DMS 273 (cell line): ENCODE results near the gene ARFIP1.

Source experiments
- DNase-seq: peaks from one replicate; lab custom pipeline; 2025; ENCODE audit not compliant: unreplicated experiment; lab: John Stamatoyannopoulos, UW

Gene ARFIP1

DNA sequence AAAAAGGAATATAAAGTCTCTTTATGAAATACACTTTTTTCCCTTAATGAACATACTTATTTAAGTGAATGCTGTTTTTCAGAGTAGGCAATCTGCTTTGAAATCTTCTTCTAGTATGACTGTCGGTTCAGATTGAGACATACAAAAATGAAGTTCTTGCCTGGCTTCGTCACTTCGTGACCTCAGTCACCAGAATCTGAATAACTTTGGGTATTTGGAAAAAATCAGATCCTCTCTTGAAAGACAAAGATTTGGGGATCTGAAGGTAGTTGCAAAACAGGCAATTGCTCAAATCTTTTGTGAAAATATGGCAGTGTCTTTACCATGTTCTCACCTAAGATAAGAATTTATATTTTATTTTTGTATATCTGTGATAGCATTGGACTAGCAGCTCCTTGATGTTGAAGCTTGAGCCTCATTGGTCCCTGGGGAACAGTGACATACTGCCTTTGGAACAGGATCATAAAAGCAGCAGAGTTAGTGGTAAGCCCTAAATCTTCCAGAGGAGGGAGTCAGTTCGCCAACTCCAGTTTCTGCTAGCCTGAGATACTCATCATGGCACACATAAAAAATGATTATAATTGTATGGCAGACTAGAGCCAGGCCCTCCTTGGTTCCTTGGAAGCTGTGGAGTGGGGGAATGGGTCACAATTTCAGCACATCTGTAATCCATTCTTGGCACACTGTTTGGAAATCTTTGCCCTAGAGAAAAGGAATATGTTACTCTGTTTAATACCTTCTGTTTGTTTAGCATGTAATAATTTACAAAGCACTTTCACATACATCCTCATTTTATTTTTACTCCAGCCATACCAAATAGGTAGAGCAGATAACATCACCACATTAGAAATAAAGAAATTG, 5.0 kb downstream of the ARFIP1 start:
- DNase-seq, result peak; percentile 64

DNA sequence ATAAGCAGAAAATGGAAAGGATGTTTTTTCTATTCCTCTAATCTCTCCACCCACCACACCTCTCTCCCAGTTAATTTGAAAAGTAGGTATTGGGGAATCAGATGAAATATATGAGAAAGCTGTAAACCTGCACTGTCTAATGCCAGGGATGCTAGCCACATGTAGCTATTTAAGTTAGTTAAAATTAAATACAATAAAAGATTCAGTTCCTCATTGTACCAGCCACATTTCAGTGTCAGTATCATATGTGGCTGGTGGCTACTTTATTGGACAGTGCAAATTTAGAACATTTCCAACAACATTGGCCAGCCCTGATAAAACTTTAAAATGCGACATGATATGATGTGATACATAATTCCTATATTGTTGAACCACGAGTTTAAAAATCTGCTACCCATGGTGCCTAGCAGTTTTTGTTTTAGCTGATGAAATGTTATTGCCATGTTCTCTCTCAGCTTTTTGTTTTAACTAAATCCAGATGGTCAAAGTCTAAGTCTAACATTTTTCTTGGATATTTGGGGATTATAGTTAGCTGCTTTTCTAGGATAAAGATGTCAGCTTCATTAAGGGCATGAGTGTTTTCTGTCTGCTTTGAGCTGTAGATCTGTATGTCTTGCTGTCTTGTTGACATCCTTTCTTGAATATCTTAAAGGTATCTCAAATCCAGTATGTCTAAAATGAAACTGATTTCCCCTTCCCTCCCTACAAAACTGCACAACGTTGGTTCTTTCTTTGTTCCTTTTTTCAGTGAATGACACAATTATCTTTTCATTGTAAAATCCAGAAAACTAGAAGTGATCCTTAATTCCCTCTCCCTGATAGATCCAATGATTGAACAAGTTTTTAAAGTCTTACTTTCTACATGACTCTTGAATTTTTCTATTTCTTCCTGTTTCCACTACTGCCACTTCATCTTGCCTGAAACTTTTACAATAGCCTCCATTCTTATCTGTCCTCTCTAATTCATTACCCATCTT, 6.2 kb downstream of the ARFIP1 start:
- DNase-seq, result no peak

DNA sequence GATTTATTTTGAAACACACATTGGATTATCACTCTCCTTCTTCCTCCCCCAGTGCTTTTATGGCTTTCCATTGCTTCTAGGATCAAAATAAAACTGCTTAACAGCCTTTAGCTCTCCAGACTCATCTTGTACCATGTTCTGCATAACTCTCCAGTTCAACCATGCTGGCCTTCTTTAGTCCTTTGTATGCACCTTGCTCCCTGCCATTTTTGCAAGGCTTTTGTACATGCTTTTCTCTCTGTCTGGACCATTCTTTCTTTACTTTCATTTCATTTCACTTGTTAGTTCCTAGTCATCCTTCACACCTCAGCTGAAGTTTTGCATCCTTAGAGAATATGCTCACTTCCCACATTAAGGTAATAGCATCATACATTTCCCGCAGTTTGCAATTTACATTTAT, 6.9 kb downstream of the ARFIP1 start:
- DNase-seq, result no peak

DNA sequence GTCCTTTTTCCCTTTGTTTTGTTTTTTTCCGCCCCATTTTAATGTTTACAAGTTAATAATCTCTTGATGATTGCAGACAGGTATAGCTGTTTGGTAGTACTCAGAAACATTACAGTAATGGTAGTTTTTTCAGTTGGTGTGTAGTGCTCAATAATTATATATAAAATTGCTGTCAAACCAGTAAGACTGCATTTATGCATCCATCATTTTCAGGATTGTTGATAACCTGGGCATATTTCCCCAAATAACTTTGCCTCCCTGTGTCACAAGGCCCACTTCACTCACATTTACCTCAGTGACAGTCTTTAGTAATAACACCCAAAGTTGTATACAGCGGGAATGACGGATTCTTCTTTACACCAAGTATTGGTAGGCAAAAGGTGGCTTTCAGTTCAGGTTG, 16.1 kb downstream of the ARFIP1 start:
- no peak for DNase-seq

DNA sequence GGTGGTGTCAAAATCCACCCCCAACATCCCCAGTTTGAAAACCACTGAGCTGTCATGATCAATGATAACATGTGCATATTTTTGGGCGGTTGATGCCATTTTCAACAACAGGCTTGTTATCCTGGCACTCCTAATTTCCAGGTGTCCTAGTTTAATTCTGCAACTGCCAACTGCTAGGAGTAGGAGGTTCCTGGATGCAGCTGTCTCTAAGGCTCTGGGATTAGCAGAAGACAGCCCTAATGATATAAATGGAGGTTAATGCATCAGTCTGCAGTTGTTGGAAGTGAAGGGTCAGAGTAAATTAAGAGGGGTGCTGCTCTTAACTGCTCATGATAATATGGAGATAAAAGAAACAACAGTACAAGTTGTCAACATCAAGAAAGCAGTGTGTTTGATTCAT, 23.8 kb downstream of the ARFIP1 start:
- DNase-seq, result no peak

DNA sequence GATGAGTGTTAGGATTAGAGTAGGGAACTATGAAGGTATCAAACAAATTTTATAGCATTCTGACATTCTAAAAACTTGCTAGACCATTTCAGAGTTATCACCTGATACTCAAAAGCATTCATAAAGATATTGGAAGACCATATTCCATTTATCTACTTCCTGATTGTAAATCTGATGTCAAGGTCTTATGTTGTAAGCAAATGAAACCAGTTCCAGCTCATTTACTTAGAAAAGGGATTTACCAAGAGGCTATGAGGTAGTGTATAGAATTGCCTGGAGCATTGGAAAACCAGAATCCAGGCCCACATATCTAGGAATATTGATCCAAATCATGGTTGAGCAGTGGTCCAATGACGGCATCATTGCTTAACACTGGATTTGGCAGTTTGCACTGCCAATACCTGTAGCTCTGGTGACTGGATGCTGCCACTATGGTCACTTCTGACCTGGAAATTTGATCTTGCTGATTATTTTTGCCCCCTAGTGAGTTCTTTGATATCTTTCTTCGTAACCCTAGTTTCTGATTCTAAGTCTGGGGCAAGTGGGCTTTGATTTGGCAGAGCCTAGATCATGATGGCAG, 25.4 kb downstream of the ARFIP1 start:
- DNase-seq, result no peak

DNA sequence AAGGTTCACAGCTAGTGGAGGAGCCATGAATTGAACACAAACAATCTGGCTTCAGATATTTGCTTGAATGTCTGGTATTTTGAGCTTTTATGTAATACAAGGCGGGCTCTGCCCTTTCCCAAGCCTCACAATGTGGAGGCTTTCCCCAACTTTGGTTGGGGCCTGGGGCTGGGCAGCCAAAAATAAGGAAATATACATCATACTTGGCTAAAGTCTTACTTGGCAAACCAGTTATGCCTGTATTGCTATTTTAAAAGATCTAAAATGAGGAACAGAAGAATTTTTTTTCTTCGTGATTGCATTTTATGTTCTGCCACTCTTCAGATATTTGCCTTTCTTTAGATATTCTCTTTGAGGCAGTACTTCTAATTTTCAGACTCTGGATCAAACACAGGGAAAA, 26.1 kb downstream of the ARFIP1 start:
- no peak for DNase-seq

DNA sequence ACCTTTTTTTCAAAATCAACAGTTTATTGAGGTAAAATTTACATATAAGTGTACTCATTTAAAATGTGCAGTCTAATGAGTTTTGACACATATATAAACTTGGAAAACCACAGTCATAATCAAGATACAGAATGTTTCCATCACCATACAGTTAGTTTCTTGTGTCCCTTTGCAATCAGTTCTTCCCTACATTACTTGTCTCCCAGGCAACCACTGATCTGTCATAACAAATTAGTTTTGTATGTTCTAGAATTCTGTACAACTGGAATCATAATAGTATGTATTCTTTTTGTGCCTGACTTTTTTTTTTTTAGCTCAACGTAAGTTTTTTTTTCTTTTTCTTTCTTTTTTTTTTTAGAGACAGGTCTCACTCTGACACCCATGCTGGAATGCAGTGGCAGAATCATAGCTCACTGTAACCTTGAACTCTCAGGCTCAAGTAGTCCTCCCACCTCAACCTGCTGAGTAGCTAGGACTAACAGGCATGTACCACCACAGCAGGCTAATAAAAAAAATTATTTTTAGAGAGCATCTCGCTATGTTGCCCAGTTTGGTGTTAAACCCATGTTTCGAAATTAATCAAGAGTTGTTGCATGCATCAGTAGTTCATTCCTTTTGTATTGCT, 26.9 kb downstream of the ARFIP1 start:
- DNase-seq, result no peak

DNA sequence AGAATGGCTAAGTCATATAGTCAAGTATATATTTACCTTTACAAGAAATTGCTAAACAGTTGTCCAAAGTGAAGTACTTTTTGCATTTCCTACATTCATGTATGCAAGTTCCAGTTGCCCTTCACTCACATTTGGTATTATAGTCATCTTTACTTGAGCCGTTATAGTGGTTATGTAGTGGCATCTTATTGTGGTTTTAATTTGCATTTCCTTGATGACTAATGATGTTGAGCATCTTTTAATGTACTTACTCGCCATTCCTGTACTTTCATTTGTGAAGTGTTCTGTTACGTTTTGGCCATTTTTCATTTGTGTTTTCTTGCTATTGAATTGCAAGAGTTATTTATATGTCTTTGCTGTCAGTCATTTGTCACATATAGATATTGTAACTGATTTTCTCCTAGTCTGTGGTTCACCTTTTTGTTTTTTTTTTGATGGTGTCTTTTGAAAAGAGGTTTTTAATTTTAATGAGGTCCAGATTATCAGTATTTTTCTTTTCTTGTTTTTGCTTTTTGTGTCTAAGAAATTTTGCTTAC, 27.6 kb downstream of the ARFIP1 start:
- no peak for DNase-seq

DNA sequence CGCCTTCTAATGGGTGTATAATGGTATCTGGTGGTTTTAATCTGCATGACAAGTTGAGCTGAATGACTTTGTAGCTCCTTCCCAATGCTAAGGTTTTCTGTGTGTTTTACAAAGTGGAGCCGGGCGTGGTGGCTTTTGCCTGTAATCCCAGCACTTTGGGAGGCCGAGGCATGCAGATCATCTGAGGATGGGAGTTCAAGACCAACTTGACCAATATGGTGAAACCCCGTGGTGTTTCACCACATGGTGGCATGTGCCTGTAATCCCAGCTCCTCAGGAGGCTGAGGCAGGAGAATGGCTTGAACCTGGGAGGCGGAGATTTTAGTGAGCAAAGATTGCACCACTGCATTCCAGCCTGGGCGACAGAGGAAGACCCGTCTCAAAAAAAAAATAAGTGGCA, 28.9 kb downstream of the ARFIP1 start:
- no peak for DNase-seq

DNA sequence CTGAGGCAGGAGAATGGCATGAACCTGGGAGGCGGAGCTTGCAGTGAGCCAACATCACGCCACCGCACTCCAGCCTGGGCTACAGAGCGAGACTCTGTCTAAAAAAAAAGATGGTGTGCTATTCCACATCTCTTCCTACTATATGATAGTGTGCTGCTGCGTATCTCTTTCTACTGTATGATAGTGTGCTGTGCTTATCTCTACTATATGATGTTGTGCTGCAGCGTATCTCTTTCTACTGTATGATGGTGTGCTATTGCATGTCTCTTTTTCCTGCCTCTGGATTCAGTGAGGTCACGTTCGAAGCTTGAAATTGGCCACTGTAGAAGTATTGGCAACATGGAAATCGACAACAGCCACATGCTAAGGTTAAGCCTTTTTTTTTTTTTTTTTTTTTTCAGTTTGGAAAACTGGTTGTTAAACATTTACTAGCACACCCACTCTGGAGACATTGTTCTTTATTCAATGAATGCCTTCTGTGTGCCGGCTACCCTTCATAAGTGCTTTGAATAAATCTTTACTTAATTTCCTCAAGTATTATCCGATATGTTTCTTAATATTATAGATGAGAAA, 31.0 kb downstream of the ARFIP1 start:
- DNase-seq, result no peak

DNA sequence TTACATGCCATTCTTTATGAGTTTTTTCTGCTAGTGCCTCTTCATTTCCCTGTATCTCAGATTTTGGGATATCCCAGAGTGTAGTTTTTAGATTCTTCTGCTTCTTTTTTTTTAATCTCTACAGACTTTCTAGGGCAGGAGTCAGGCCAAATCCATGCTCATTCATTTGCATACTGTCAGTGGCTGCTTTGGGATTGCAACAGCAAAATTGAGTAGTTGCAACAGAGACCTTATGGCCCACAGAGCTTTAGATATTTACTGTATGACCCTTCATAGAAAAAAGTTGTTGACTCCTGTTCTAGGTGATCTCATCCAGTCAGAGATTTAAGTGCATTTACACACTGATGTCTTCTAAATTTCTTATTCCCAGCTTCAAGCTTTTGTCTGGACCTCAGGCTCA, 35.3 kb downstream of the ARFIP1 start:
- no peak for DNase-seq

DNA sequence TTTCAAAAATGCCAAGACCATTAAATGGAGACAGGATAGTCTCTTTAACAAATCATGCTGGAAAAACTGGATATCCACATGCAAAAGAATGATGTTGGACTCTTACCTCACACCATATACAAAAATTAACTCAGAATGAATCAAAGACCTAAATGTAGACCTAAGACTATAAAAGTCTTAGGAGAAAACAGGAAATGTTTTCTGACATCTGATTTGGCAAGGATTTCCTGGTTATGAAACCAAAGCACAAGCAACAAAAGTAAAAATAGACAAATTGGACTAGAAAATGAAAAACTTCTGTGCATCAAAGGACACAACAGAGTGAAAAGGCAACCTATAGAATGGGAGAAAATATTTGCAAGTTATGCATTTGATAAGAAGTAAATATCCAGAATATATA, 37.6 kb downstream of the ARFIP1 start:
- no peak for DNase-seq

DNA sequence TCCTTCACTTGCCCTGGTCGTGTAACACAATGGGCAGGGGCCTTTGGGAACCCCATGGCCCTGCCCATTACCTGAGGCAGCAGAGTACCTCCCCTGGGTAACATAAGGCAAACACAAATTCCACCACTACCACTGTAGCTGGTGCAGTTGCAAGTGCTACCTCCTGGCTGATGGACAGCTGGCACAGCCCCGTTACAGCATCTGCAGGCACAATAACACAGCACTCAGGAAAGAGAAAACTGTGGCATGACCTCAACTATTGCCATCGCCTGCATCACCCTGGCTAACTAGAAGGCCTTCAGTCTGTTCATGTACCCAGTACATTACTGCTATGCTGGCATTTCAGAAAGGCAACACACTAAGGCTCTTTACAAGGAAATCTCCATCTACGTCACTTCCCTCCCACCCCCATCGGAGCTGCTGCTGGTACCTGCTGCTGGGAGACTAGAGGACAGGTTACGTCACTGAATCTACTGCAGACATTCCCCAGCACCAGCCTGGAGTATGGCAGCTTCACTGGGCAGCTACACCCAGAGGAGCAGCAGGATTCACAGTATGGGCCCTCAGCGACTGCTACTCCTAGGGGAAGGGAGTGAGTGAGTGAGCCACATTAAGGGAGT, 39.4 kb downstream of the ARFIP1 start:
- no peak for DNase-seq

DNA sequence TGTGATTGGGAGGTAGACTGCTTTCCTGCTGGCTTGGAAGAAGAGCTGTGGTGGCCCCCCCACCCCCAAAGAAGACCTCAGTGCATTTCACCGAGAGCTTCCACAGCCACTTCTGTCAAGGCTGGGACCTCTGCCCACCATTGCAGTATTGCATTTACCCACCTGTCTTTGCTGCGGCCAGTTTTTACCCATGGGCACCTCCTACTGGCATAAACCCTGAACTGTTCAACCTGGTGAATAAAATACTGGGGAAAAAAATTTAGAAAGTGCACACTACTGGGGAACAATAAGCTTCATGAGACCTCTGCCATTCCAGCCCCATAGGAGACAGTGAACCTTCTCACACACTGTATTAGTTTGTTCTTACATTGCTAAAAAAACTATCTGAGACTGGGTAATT, 40.3 kb downstream of the ARFIP1 start:
- no peak for DNase-seq

DNA sequence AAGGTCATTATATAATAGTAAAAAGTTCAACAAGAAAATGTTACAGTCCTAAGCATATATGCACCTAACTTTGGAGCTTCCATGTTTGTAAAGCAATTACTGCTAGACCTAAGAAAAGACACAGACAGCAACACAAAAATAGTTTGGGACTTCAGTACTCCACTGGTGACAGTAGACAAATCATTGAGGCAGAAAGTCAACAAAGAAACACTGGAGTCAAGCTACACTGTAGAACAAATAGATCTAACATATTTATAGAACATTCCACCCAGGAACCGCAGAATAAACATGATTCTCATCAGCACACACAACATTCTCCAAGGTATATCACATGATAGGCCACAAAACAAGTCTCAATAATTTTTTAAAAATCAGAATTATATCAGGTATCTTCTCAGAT, 42.6 kb downstream of the ARFIP1 start:
- no peak for DNase-seq

DNA sequence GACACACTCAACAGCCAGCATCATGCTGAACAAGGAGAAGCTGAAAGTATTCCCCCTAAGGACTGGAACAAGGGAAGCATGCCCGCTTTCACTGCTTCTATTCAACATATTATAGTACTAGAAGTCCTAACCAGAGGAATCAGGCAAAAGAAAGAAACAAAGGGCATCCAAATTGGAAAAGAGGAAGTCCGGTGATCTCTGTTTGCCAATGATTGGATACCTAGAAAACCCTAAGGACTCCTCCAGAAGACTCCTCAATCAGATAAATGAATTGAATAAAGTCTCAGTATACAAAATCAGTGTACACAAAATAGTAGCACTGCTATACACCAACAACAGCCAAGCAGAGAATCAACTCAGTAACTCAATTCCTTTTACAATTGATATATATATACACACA, 44.8 kb downstream of the ARFIP1 start:
- no peak for DNase-seq

DNA sequence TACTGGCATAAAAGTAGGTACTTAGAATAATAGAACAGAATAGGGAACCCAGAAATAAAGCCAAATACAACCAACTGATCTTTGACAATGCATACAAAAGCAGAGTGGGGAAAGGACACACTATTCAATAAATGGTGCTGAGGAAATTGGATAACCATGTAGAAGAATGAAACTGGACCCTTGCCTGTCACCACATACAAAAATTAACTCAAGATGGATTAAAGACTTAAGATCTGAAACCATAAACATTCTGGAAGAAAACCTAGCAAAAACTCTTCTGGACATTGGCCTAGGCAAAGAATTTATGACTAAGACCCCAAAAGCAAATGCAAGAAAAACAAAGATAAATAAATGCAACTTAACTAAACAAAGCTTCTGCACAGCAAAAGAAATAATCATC, 45.6 kb downstream of the ARFIP1 start:
- no peak for DNase-seq

DNA sequence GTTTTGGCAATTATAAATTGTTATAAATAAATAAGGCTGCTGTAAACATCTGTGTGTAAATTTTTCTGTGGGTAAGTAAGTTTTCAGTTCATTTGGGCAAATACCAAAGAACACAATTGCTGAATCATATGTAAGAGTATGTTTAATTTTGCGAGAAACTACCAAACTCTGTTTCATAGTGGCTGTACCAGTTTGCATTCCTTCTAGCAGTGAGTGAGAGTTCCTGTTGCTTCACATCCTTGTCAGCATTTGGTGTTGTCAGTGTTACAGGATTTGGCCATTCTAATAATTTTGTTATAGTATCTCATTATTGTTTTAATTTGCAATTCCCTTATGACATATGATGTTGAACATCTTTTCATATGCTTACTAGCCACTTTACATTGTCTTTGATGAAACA, 48.4 kb downstream of the ARFIP1 start:
- DNase-seq, result no peak

DNA sequence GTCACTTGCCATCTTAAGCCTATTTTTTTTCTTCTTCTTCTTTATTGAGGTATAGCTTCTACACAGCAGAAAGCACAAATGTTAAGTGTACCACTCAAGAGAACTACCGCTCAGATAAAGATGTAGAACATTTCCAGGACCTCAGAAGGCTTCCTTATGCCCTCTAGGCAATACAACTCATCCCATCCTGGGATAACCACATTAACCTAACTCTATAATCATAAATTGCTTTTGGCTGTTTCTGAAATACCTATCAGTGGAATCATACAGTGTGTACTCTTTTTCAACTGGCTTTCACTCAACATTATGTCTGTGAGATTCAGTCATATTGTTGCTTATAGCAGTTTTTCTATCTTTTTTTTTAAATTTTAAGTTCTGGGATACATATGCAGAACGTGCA, 51.7 kb downstream of the ARFIP1 start:
- no peak for DNase-seq
